HepG2 (cell line): ENCODE measurements around the gene GSC2. TPM values are rescaled to one million over a fixed set of nuclear protein-coding genes. Genes with fewer than 3 reads are reported as not detected.

Experiments
- ATAC-seq: fragments of 200-7000 bp; cut with Tn5 transposase; 3 replicates; pipeline ENCODE4 v1.9.1; 2020; ENCODE audit warnings: mild to moderate bottlenecking, moderate library complexity
- BruUV-seq: library from RNA; stranded (reverse); fragments of 400-500 nt; replicated peaks from 2 replicates; lab custom pipeline; 2021; lab: Mats Ljungman, UMichigan
- CTCF ChIA-PET: fragments of 300-600 bp; formaldehyde crosslinking; extraction: SDS; loops from one replicate; lab custom pipeline; 2021; ENCODE audit warnings: low total read pairs, inconsistent platforms, low intra/inter-chr PET ratio; lab: Yijun Ruan, JAX
- POLR2A ChIA-PET: fragments of 350-600 bp; sonication (Branson Sonifier 250); formaldehyde crosslinking; loops from one replicate; lab custom pipeline; 2020; ENCODE audit warnings: antibody characterized with exemption, inconsistent platforms; lab: Yijun Ruan, JAX
- DNase-seq: peaks from one replicate; pipeline ENCODE4 v3.0.0-alpha.2; 2015; ENCODE audit warnings: low spot score
- FAIRE-seq: peaks from 3 replicates; lab custom pipeline; 2011; peaks lifted over from hg19 to GRCh38; lab: Jason Lieb, UNC
- H2AFZ ChIP-seq: one replicate; pipeline ENCODE4 v1.6.1; 2011; ENCODE audit warnings: low read length, inconsistent platforms
- H3K27ac ChIP-seq: fragments of 300-600 bp; 3 replicates; pipeline ENCODE4 v1.8.0; 2011; ENCODE audit warnings: mixed run types, mild to moderate bottlenecking, mixed read lengths, low read length, inconsistent platforms; ENCODE audit not compliant: insufficient read depth; ENCODE audit errors: extremely low read length
- H3K27me3 ChIP-seq, 2 experiments: fragments of 200-600 bp in 1 of 2; 2 replicates in 1 of 2; 3 replicates in 1 of 2; pipeline versions ENCODE4 v1.6.0 to v1.8.0; 2011; ENCODE audit warnings: low read length in 2 of 2, mild to moderate bottlenecking in 2 of 2, moderate library complexity in 2 of 2, inconsistent platforms in 1 of 2; ENCODE audit not compliant: insufficient read depth in 2 of 2, control insufficient read depth in 1 of 2
- H3K36me3 ChIP-seq, 2 experiments: fragments of 200-600 bp in 1 of 2; replicated peaks in 1 of 2; 2 replicates in 1 of 2; 3 replicates in 1 of 2; pipeline versions ENCODE4 v1.5.1 to v1.8.0; 2011; ENCODE audit warnings: low read length in 2 of 2, inconsistent platforms in 1 of 2; ENCODE audit not compliant: insufficient read depth in 2 of 2, control insufficient read depth in 1 of 2
- H3K4me1 ChIP-seq: 2 replicates; pipeline ENCODE4 v1.5.1; 2012; ENCODE audit warnings: low read length, inconsistent platforms; ENCODE audit not compliant: insufficient read depth
- H3K4me2 ChIP-seq: 2 replicates; pipeline ENCODE4 v1.6.0; 2011; ENCODE audit warnings: low read depth, low read length, inconsistent platforms
- H3K4me3 ChIP-seq, 3 experiments: fragments of 200-600 bp in 1 of 3; sonication (generic), shearing (Covaris generic) in 1 of 3; replicated peaks in 1 of 3; 2 replicates each; pipeline ENCODE4 v1.5.1; 2011 to 2016; ENCODE audit warnings: low read length in 3 of 3, inconsistent platforms in 2 of 3, low read depth in 2 of 3, mild to moderate bottlenecking in 2 of 3, control low read depth in 1 of 3, mixed read lengths in 1 of 3; ENCODE audit not compliant: insufficient read depth in 1 of 3
- H3K79me2 ChIP-seq: one replicate; pipeline ENCODE4 v1.6.1; 2011; ENCODE audit warnings: low read length, inconsistent platforms; ENCODE audit not compliant: insufficient read depth
- H3K9ac ChIP-seq: 2 replicates; pipeline ENCODE4 v1.6.0; 2011; ENCODE audit warnings: mild to moderate bottlenecking, low read depth, low read length, inconsistent platforms; ENCODE audit not compliant: insufficient read depth
- H3K9me3 ChIP-seq: 2 replicates; pipeline ENCODE4 v1.5.1; 2012; ENCODE audit warnings: mild to moderate bottlenecking, low read length
- H4K20me1 ChIP-seq: 2 replicates; pipeline ENCODE4 v1.6.0; 2011; ENCODE audit warnings: inconsistent platforms, mild to moderate bottlenecking, low read length, moderate library complexity; ENCODE audit not compliant: insufficient read depth
- ARID5B ChIP-seq: IDR thresholded peaks from 2 replicates; pipeline ENCODE4 v1.4.0; 2020; ENCODE audit warnings: mild to moderate bottlenecking, missing genetic modification reagents
- HNF4A ChIP-seq: sonication (generic); formaldehyde crosslinking; IDR thresholded peaks from 2 replicates; pipeline ENCODE4 v1.4.0; 2020; ENCODE audit warnings: missing genetic modification reagents
- ZIK1 ChIP-seq: sonication (generic); formaldehyde crosslinking; IDR thresholded peaks from 2 replicates; pipeline ENCODE4 v1.5.0; 2020; ENCODE audit warnings: mild to moderate bottlenecking, low read depth, missing genetic modification reagents, borderline replicate concordance
- WGBS: methylation state at CpG from one replicate; pipeline ENCODE4 v1.1.6; 2017; ENCODE audit warnings: low lambda C conversion rate; 5-methylcytosine and 5-hydroxymethylcytosine counted together
- in situ Hi-C: cut with HindIII; loops from 2 replicates; pipeline ENCODE4 v1.10.0; 2017; ENCODE audit warnings: low pct_unique_long_range_greater_than_20kb; ENCODE audit not compliant: extremely low pct_ligation_motif_present
- intact Hi-C: fragments of 100-400 bp; cut with micrococcal nuclease; formaldehyde crosslinking; loops from one replicate; pipeline ENCODE4 v1.10.0; 2022; ENCODE audit not compliant: unreplicated experiment
- polyA plus RNA-seq, 8 experiments: library from polyadenylated mRNA; depleted of rRNA in 3 of 8; stranded (reverse) in 7 of 8; unstranded in 1 of 8; fragments of >200 nt; fragmentation: Illumina TruSeq in 4 of 8; extraction: Trizol in 4 of 8; gene quantifications; 2 replicates each; pipeline versions ENCODE4 v1.2.1 to v1.2.3, GENCODE V29; 2011 to 2016; ENCODE audit warnings: low read depth in 4 of 8, missing spikeins in 1 of 8, mixed read lengths in 1 of 8; ENCODE audit not compliant: insufficient read depth in 1 of 8
- total RNA-seq, 5 experiments: library from RNA; depleted of rRNA; stranded (reverse); fragments of >200 nt; fragmentation: Illumina TruSeq; extraction: Trizol; gene quantifications; 2 replicates each; pipeline ENCODE4 v1.2.3, GENCODE V29; 2016; ENCODE audit warnings: low read depth in 1 of 5
- TF ChIP-seq, protein P1 (sequence below): sonication (generic); formaldehyde crosslinking; conservative IDR thresholded peaks from 2 replicates; pipeline ENCODE4 v1.8.1; 2023; ENCODE audit warnings: missing genetic modification reagents

The GSC2 gene
- total and polyA plus RNA-seq, 2 of the 13 experiments (the other 11 are each of a cell fraction or from before 2014, with no cell fraction given): not detected

DNA sequence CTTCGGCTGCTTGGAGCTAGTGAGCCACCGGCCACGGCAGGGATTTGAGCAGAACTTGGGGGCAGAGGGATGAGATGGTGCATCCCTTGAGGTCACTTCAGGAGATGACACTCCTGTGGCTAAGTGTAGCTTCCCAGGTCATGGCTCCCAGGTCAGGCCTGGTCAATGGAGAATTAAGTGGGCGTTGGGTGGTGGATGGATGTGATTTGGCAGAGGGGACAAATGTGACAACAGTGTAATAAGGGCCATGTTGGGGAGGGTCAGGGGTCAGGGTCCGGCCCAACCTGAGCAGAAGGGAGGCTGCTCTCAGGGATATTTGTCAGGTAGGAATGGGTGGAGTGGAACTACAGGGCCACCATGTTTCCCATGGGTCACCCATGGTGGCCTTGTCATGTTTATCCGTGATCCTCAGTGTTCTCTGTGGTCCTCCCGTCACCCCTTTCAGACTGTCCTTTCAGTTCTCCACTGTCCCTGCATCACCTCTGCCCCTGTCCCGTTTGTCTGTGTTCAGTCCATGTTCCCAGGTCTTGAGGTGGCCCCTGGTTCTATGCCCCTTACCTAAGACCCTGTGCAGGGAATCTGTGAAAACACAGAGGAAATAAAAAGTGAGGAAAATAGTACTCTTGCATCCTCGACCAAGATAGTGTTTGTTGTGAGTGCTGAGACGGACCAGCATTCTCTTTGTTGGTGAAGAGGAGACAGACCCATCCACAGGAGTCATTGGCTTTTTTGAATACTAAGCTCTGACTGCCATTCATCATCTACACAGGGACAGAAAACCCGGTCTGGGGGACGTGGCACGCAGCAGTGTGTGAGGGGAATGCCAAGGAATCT, 22.3 kb upstream of the GSC2 start:
- no peak for TF ChIP-seq ARID5B (CRISPR knock-in tag)
- TF ChIP-seq, protein P1, sequence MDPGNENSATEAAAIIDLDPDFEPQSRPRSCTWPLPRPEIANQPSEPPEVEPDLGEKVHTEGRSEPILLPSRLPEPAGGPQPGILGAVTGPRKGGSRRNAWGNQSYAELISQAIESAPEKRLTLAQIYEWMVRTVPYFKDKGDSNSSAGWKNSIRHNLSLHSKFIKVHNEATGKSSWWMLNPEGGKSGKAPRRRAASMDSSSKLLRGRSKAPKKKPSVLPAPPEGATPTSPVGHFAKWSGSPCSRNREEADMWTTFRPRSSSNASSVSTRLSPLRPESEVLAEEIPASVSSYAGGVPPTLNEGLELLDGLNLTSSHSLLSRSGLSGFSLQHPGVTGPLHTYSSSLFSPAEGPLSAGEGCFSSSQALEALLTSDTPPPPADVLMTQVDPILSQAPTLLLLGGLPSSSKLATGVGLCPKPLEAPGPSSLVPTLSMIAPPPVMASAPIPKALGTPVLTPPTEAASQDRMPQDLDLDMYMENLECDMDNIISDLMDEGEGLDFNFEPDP (CRISPR knock-in tag): 0 out of 2 replicates have a peak, but pooled peaks have one; percentile 53
- 0 out of 2 replicates have a peak, but pooled peaks have one; percentile 27 for TF ChIP-seq ZIK1 (CRISPR knock-in tag)
- 0 out of 2 replicates have a peak, but pooled peaks have one; percentile 3 for TF ChIP-seq HNF4A (CRISPR knock-in tag)
- 12% methylated on average over 12 of the region's 13 CpGs for WGBS
- Histone ChIP-seq H3K79me2 (peaks cover 38% of the 10 kb centered on the region), H3K9ac (peak overlapping the region; percentile 94), H3K4me1 (peaks cover 76% of the 10 kb centered on the region), H3K27ac (peak overlapping the region; percentile 80), H3K9me3 (no peaks in the 10 kb centered on the region), H3K36me3 (peaks cover 3 to 15% of the 10 kb centered on the region in 2 experiments; a peak in 3 of 5 replicates), H3K27me3 (peaks cover 3 to 29% of the 10 kb centered on the region in 2 experiments; a peak in 4 of 5 replicates), H2AFZ (no peak overlapping the region), H4K20me1 (peaks cover 29% of the 10 kb centered on the region), H3K4me3 (peak overlapping the region; percentile 95 to 98 (median 97)), H3K4me2 (peak overlapping the region; percentile 96)
- CTCF ChIA-PET: no interaction called here
- FAIRE-seq (no peak), ATAC-seq (no peak), DNase-seq (no peak)
- intact Hi-C loops (no loop called here), in situ Hi-C loops (no loop called here)
- POLR2A ChIA-PET: no interaction called here
- BruUV-seq: no TSS peak
